ENCODE measurements around the gene EPB42.
"Not testable (repeated sequence)": the region's sequence is repeated elsewhere in the genome, so short reads cannot be mapped to it uniquely, and the experiment has no call there.

Gene EPB42

DNA sequence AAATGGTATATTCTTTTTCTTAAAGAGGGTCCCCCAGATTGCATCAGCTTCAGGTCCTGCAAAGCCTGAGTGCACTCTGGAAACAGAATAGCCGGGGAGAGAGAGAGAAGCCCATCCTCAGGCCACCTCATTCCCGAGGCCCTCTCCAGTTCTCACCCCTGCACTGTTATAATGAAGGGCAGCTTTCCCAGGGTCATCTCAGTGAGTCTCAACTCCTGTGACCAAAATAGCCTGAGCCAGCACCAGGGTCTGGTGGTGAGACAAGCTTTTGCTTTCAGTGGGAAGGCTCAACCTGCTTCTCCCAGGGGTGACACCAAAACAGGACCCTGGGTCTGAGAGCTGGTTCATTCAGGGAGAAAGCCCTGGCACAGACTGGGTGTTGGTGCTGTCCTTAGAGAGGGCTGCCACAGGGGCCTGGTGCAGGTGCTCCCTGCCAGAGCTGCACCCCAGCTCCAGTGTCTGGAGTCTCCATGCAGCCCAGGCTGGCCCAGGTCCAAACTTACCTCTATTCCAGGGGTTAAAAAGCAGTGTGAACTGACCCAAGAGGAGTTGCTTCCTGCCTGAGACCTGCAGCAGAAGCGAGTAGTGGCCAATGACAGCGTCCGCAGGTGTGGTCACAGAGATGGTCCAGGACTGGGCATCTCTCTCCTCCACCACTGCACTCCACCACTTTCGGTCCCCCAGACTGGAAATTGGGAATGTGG lies 6.1 kb downstream of the EPB42 start:
- intact Hi-C loops (cut with DNase I): no loop called here
- DNase-seq: no peak

DNA sequence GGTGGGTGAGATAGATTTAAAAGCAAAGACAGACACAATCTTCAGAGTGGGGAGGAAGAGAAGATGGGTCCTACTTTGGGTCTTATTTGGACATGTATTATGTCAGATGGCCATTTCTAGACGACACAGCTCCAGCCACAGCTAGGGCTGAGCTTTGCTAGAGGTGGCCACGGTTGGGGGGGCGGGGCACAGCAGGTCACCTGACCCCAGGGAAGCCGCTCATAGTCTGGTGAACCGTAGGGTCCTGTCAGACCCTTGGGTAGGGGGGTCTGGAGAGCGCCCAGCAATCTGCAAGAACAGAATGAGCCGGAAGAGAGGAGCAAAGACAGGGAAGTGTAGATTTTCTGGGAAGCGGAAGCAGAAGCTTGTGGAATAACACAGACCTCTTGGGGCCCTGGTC lies 6.6 kb downstream of the EPB42 start:
- DNase-seq: no peak
- intact Hi-C loops (cut with DNase I): no loop called here

DNA sequence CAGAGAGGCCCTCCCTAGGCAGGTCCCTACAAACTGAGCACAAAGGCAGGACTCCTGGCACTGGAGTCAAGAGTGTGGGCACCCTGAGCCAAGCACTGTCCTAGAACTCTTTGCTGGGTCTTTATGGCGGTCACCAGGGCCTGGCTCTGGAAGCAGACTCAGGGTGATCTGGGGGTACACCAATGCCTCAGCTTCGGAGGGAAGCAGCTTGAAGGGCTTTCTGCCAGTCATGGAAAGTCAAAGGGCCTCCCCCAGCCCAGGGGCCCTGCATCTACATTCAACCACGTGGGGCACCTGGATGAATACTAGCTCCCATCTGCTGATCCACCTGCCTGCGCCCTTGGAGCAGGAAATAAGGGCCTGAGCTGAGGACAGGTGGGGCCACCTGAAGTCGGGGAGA lies 7.4 kb downstream of the EPB42 start:
- intact Hi-C loops (cut with DNase I): no loop called here
- no peak for DNase-seq

DNA sequence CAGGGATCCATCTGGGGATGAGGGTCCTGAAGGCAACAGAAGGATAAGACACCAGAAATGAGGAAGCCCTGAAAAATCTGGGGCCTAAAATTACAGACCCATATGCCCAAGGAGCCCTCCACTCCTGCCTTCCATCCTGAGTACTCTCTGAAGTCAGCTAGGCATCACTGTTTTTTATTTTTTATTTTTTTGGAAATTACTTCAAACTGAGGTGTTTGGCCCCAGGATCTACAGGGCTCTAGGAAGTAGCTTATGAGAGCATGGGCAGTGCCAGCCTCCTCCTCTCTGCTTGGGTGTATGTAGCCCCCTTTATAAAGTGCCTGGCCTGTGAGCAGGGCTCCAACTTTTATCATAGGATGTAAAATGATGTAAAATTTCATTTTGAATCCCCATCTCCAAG lies 7.9 kb downstream of the EPB42 start:
- DNase-seq: no peak
- intact Hi-C loops (cut with DNase I): no loop called here

GRCh38 chr15:43212299-43212698 lies 8.5 kb downstream of the EPB42 start:
- intact Hi-C loops (cut with DNase I): no loop called here

DNA sequence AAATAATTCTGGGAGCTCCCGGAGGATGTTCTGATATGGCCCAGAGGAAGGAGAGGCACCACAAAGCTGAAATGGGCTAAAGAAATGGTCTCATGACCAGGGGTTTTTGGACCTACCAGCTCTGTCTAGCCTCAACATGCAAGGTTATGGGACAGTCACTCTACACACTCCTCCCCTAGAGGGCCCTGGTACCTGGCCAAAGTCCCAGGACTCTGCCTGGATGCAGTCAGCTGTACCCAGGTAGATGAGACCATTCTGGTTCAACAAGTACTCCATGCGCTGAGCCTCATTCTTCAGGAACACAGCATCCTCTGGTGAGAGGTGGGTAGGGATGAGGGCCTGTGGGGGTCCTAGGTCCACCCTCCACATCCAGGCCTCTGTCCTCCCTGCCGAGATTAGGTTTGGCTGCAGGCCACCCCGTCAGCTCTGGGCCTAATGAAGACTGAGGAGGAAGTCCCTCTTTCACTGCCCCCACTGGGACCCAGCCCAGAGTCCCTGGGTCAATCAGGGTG lies 9.5 kb downstream of the EPB42 start:
- DNase-seq: no peak
- intact Hi-C loops (cut with DNase I): no loop called here

More at GRCh38 chr15:43212299-43212698, 8.5 kb downstream of the EPB42 start:
- no peak for DNase-seq

DNA sequence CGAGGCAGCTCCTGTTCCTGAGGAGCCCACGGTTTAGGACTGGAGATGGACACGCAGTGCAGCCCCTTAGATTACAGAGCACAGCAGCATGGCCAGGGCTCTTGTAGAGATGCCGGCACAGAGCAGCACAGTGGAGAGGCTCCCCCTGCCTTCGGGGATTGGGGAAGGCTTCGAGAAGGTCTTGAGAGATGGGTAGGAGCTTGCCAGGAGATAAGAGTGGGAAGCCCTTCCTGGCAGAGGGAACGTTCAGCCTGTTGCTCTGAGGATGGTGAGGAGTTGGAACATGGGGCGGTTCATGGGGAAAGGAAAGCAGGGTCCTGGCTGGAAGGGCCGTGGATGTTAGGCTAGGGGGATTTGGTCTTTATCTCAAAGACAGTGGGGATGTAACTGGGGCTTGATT lies 10.0 kb downstream of the EPB42 start:
- no peak for DNase-seq
- intact Hi-C loops (cut with DNase I): no loop called here

- no peak for DNase-seq
- intact Hi-C loops (cut with DNase I): no loop called here
These were observed 10.6 kb downstream of the EPB42 start for GRCh38 chr15:43210172-43210745.

DNA sequence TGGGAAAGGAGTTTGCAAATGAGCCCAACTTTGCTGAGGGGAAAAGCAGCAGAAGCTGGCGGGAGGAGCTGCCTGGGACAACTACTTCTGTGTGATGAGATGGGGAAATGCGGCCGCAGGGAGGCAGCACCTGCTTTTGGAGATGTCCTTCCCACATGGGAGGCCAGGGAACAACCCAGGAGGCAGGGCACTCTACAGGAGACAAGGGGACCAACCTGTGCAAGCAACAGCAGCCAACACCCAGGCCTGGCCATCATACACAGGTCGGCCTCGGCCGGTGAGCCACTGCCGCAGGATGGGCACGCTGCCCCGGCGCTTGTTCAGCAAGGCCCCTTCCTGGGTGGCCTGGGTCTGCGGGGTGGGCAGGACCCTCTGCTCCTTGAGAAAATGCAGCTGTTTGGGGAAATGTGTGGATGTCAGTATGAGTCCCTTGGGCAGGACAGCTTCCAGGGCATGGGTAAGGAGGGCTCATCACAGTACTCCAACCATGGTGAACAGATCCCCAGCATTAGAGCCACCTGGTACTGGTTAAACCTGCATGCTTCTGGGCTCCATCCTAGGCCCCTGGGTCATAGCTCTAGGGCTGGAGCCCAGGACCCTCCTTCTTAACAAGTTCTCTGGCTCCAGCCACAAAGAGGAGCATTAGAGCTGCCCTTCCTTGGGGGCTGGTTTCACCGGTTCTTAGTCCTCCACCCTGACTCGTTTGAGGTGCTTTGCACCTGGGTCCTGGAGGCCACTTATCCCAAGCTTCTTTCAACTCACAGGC lies 11.6 kb downstream of the EPB42 start:
- no peak for DNase-seq
- intact Hi-C loops (cut with DNase I): no loop called here

- intact Hi-C loops (cut with DNase I): no loop called here
- no peak for DNase-seq
These were observed 12.5 kb downstream of the EPB42 start for GRCh38 chr15:43208052-43209002.

DNA sequence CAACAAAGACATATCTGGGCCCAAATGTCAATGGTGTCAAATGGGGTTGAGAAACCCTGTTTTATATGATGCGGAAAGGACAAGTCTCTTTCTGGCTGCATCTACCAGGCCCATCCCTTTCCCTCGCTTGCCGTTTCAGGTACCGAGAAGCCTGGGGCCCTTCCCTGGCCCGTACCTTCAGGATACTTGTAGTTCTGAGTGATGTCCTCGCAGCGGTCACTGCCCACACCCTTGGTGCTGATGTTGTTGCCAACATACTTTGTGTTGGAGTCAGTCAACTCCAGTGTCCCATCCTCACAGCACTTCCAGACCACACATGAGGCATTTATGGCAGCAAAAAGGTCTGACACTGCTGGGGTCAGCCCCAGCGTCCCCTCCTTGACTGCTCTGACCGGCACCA lies 13.8 kb downstream of the EPB42 start:
- intact Hi-C loops (cut with DNase I): no loop called here
- DNase-seq: no peak

DNA sequence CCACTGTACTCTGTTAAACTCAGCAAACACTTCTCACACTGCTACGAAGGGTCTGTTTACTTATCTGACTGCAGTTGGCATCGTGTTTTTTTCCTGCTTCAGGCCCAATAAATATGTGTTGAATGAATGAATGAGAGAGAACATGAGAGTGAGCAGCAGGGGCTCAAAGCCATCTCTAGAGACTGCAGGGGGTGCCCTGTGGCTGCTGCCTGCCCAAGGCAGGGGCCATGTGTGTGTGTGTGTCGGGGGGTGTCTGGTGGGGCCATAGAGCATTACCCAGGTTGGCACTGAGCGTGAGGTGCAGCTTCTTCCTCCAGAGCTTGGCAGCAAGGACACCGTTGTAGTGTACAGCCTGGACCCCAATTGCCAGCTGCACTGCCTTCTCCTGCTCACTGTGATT lies 14.8 kb downstream of the EPB42 start:
- DNase-seq: no peak
- intact Hi-C loops (cut with DNase I): no loop called here

- intact Hi-C loops (cut with DNase I): no loop called here
- DNase-seq: peak in 5 of 10 donors; percentile 36 to 88 (median 40)
These were observed 16.6 kb downstream of the EPB42 start for GRCh38 chr15:43204016-43204901.

DNA sequence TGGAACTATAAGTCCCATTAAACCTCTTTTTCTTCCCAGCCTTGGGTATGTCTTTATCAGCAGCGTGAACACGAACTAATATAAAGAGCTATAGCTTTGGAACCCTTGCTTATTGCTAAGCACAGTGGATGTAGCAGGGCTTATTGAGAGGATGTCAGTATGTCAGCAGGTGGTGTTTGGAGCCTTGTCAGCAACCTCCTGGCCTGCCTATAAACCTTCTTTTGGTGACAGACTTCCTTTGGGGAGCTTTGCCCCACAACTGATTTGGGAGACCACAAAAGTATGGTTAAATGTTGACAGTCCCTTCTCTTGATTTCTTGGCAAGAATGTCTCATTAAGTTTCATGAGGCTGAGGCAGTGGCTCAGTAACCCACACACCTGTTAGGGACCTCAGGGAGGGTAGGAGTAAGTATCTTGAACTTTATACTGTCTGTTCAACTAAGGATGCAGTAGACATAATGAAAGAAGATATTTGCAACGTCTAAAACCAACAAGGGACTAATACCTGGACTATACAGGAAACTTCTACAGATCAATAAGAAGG lies 20.8 kb downstream of the EPB42 start:
- no peak for DNase-seq
- intact Hi-C loops (cut with DNase I): no loop called here

DNA sequence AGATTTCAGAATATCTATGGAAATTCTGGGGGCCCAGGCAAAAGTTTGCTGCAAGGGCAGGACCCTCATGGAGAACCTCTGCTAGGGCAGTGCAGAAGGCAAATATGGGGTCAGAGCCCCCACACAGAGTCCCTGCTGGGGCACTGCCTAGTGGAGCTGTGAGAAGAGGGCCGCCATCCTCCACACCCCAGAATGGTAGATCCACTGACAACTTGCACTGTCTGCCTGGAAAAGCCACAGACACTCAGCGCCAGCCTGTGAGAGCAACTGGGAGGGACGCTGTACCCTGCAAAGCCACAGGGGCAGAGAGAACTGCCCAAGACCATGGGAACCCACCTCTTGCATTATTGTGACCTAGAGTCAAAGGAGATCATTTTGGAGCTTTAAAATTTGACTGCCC lies 21.8 kb downstream of the EPB42 start:
- no peak for DNase-seq
- intact Hi-C loops (cut with DNase I): no loop called here

DNA sequence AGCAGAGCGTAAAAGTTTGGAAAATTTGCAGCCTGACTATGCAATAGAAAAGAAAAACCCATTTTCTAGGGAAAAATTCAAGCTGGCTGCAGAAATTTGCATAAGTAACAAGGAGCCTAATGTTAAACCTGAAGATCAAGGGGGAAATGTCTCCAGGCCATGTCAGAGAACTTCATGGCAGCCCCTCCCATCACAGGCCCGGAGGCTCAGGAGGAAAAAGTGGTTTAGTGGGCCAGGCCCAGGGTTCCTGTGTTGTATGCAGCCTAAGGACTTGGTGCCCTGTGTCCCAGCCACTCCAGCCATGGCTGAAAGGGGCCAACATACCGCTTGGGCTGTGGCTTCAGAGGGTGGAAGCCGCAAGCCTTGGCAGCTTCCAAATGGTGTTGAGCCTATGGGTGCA lies 22.3 kb downstream of the EPB42 start:
- intact Hi-C loops (cut with DNase I); DNase-seq: not testable (repeated sequence)

GRCh38 chr15:43197773-43198172 lies 23.0 kb downstream of the EPB42 start:
- DNase-seq; intact Hi-C loops (cut with DNase I): not testable (repeated sequence)

DNA sequence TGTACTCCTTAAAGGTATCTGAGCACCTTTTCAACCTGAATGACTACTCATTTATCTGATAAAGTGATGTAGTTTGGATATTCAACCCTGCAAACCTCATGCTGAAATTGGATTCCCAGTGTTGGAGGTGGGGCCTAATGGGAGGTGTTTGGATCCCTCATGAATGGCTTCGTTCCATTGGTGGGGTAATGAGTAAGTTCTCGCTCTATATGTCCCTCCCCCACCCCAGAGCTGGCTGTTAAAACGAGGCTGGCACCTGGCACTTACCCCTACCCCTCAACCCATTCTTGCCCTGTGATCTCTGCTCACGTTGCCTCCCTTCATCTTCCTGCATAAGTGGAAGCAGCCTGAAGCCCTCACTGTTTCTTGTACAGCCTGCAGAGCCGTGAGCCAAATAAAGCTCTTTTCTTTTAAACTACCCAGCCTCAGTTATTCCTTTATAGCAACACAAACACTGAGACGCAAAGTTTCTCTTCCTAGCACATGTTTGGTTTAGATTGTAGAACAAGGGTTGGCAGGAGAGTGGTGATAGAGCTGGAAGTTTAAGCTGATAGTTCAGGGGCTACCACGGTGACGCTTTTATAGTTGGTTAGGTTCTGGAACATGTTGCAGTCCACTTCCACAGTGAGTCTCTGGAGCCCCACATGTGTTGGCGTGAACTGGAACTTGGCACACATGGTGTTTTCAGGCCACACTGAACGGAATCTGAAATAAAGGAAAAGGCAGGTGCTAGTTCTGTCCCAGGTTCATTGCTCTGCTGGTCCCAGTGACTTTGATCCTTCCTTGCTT lies 23.9 kb downstream of the EPB42 start:
- intact Hi-C loops (cut with DNase I): no loop called here
- DNase-seq: no peak
